ENCODE results near the gene ATXN10. TPM values are rescaled to one million over a fixed set of nuclear protein-coding genes. Genes with fewer than 3 reads are reported as not detected.
"Not testable (repeated sequence)": the region's sequence is repeated elsewhere in the genome, so short reads cannot be mapped to it uniquely, and the experiment has no call there.

The ATXN10 gene
- total and polyA plus RNA-seq, 4 experiments from 2014 or later = 61.8 to 102 (median 76.3) TPM

- H3K4me3 Mint-ChIP-seq; CTCF ChIA-PET (ENCODE audit: partially characterized antibody); H3K27me3 Mint-ChIP-seq; DNase-seq; H3K9me3 ChIP-seq (ENCODE audit: control insufficient read depth in 1 of 2, low read length in 2 of 2); H3K27me3 ChIP-seq (ENCODE audit: insufficient read depth, low read length); POLR2A ChIA-PET (ENCODE audit: partially characterized antibody); H3K4me3 ChIP-seq (ENCODE audit: low read length in 2 of 2); H3K27ac ChIP-seq (ENCODE audit: low read depth, low read length); H3K36me3 ChIP-seq (ENCODE audit: insufficient read depth, low read length); H3K4me1 Mint-ChIP-seq; intact Hi-C loops (cut with micrococcal nuclease); H3K4me1 ChIP-seq (ENCODE audit: insufficient read depth, low read length); H3K27ac Mint-ChIP-seq: not testable (repeated sequence)
- H3K9me3 Mint-ChIP-seq = peaks cover 3 to 42% (median 31%) of the 10 kb centered on the region in 8 donors
- peaks cover 59 to 85% of the 10 kb centered on the region in 2 donors for H3K36me3 Mint-ChIP-seq
Measured at GRCh38 chr22:45796009-45796408, 124.4 kb downstream of the ATXN10 start.

GRCh38 chr22:45799291-45799690 lies 127.7 kb downstream of the ATXN10 start:
- Histone ChIP-seq H3K27me3 (ENCODE audit: insufficient read depth, low read length) (no peaks in the 10 kb centered on the region), H3K36me3 (ENCODE audit: insufficient read depth, low read length) (no peaks in the 10 kb centered on the region), H3K4me1 (ENCODE audit: insufficient read depth, low read length) (no peaks in the 10 kb centered on the region), H3K9me3 (ENCODE audit: control insufficient read depth in 1 of 2, low read length in 2 of 2) (no peaks in the 10 kb centered on the region), H3K4me3 (ENCODE audit: low read length in 2 of 2) (no peak overlapping the region), H3K27ac (ENCODE audit: low read depth, low read length) (no peak overlapping the region)
- Mint-ChIP-seq H3K27ac (no peak overlapping the region), H3K36me3 (peaks cover 52 to 74% of the 10 kb centered on the region in 2 donors), H3K9me3 (peaks cover 3 to 31% (median 24%) of the 10 kb centered on the region in 8 donors), H3K4me1 (peaks cover 0 to 7% (median 2%) of the 10 kb centered on the region in 4 donors), H3K4me3 (no peak overlapping the region), H3K27me3 (no peaks in the 10 kb centered on the region)
- ChIA-PET CTCF (ENCODE audit: partially characterized antibody) (no interaction called here), POLR2A (ENCODE audit: partially characterized antibody) (no interaction called here)
- DNase-seq = no peak
- intact Hi-C loops (cut with micrococcal nuclease) = no loop called here

- CTCF ChIA-PET (ENCODE audit: partially characterized antibody) = no interaction called here
- POLR2A ChIA-PET (ENCODE audit: partially characterized antibody) = no interaction called here
- Mint-ChIP-seq H3K4me3 (no peak overlapping the region), H3K27ac (no peak overlapping the region), H3K9me3 (peaks cover under 1 to 5% (median 2%) of the 10 kb centered on the region in 8 donors), H3K27me3 (no peaks in the 10 kb centered on the region), H3K4me1 (peaks cover 0 to 10% (median 4%) of the 10 kb centered on the region in 4 donors), H3K36me3 (peaks cover 43 to 68% of the 10 kb centered on the region in 2 donors)
- DNase-seq = no peak
- intact Hi-C loops (cut with micrococcal nuclease) = no loop called here
- Histone ChIP-seq H3K36me3 (ENCODE audit: insufficient read depth, low read length) (no peaks in the 10 kb centered on the region), H3K27ac (ENCODE audit: low read depth, low read length) (no peak overlapping the region), H3K9me3 (ENCODE audit: control insufficient read depth in 1 of 2, low read length in 2 of 2) (no peaks in the 10 kb centered on the region), H3K4me3 (ENCODE audit: low read length in 2 of 2) (no peak overlapping the region), H3K27me3 (ENCODE audit: insufficient read depth, low read length) (no peaks in the 10 kb centered on the region), H3K4me1 (ENCODE audit: insufficient read depth, low read length) (no peaks in the 10 kb centered on the region)
Measured at GRCh38 chr22:45802054-45802453, 130.4 kb downstream of the ATXN10 start.

GRCh38 chr22:45804319-45804985 lies 132.8 kb downstream of the ATXN10 start:
- Mint-ChIP-seq H3K27me3 (no peaks in the 10 kb centered on the region), H3K36me3 (peaks cover 52 to 61% of the 10 kb centered on the region in 2 donors), H3K27ac (no peak overlapping the region), H3K4me1 (peaks cover 0 to 12% (median 4%) of the 10 kb centered on the region in 4 donors), H3K4me3 (no peak overlapping the region), H3K9me3 (peaks cover 0 to 2% (median 0%) of the 10 kb centered on the region in 8 donors)
- no peak overlapping the region for H3K27ac ChIP-seq (ENCODE audit: low read depth, low read length)
- intact Hi-C loops (cut with micrococcal nuclease) = no loop called here
- CTCF ChIA-PET (ENCODE audit: partially characterized antibody) = no interaction called here
- H3K4me3 ChIP-seq (ENCODE audit: low read length in 2 of 2) = no peak overlapping the region
- no peak for DNase-seq
- POLR2A ChIA-PET (ENCODE audit: partially characterized antibody) = no interaction called here
- no peaks in the 10 kb centered on the region for H3K9me3 ChIP-seq (ENCODE audit: control insufficient read depth in 1 of 2, low read length in 2 of 2)
- H3K36me3 ChIP-seq (ENCODE audit: insufficient read depth, low read length) = no peaks in the 10 kb centered on the region
- no peaks in the 10 kb centered on the region for H3K27me3 ChIP-seq (ENCODE audit: insufficient read depth, low read length)
- no peaks in the 10 kb centered on the region for H3K4me1 ChIP-seq (ENCODE audit: insufficient read depth, low read length)

- no peaks in the 10 kb centered on the region for H3K9me3 ChIP-seq (ENCODE audit: control insufficient read depth in 1 of 2, low read length in 2 of 2)
- H3K27me3 Mint-ChIP-seq = no peaks in the 10 kb centered on the region
- no peak overlapping the region for H3K4me3 Mint-ChIP-seq
- POLR2A ChIA-PET (ENCODE audit: partially characterized antibody) = no interaction called here
- no peak overlapping the region for H3K27ac ChIP-seq (ENCODE audit: low read depth, low read length)
- no peak overlapping the region for H3K4me3 ChIP-seq (ENCODE audit: low read length in 2 of 2)
- no peak overlapping the region for H3K27ac Mint-ChIP-seq
- peaks cover 52 to 58% of the 10 kb centered on the region in 2 donors for H3K36me3 Mint-ChIP-seq
- no peaks in the 10 kb centered on the region for H3K4me1 ChIP-seq (ENCODE audit: insufficient read depth, low read length)
- peaks cover 0 to 12% (median 4%) of the 10 kb centered on the region in 4 donors for H3K4me1 Mint-ChIP-seq
- no peaks in the 10 kb centered on the region for H3K36me3 ChIP-seq (ENCODE audit: insufficient read depth, low read length)
- CTCF ChIA-PET (ENCODE audit: partially characterized antibody) = no interaction called here
- H3K27me3 ChIP-seq (ENCODE audit: insufficient read depth, low read length) = no peaks in the 10 kb centered on the region
- intact Hi-C loops (cut with micrococcal nuclease) = no loop called here
- H3K9me3 Mint-ChIP-seq = peaks cover 0 to 2% (median 0%) of the 10 kb centered on the region in 8 donors
- DNase-seq = no peak
Measured at GRCh38 chr22:45804986-45805325, 133.3 kb downstream of the ATXN10 start.

GRCh38 chr22:45805413-45805812 lies 133.8 kb downstream of the ATXN10 start:
- H3K4me1 Mint-ChIP-seq = peaks cover 0 to 12% (median 6%) of the 10 kb centered on the region in 4 donors
- POLR2A ChIA-PET (ENCODE audit: partially characterized antibody) = no interaction called here
- no peaks in the 10 kb centered on the region for H3K4me1 ChIP-seq (ENCODE audit: insufficient read depth, low read length)
- H3K27me3 ChIP-seq (ENCODE audit: insufficient read depth, low read length) = no peaks in the 10 kb centered on the region
- H3K9me3 Mint-ChIP-seq = peaks cover 0 to 2% (median 0%) of the 10 kb centered on the region in 8 donors
- H3K27ac Mint-ChIP-seq = peak overlapping the region in 2 of 7 donors; percentile 24 to 70
- CTCF ChIA-PET (ENCODE audit: partially characterized antibody) = no interaction called here
- H3K9me3 ChIP-seq (ENCODE audit: control insufficient read depth in 1 of 2, low read length in 2 of 2) = no peaks in the 10 kb centered on the region
- H3K27ac ChIP-seq (ENCODE audit: low read depth, low read length) = no peak overlapping the region
- DNase-seq = no peak
- no peaks in the 10 kb centered on the region for H3K27me3 Mint-ChIP-seq
- H3K36me3 ChIP-seq (ENCODE audit: insufficient read depth, low read length) = no peaks in the 10 kb centered on the region
- no peak overlapping the region for H3K4me3 Mint-ChIP-seq
- H3K4me3 ChIP-seq (ENCODE audit: low read length in 2 of 2) = no peak overlapping the region
- H3K36me3 Mint-ChIP-seq = peaks cover 52 to 54% of the 10 kb centered on the region in 2 donors
- intact Hi-C loops (cut with micrococcal nuclease) = no loop called here

GRCh38 chr22:45807156-45807915 lies 135.7 kb downstream of the ATXN10 start:
- no peaks in the 10 kb centered on the region for H3K4me1 ChIP-seq (ENCODE audit: insufficient read depth, low read length)
- peaks cover 0 to 20% (median 9%) of the 10 kb centered on the region in 4 donors for H3K4me1 Mint-ChIP-seq
- intact Hi-C loops (cut with micrococcal nuclease) = no loop called here
- H3K27me3 Mint-ChIP-seq = no peaks in the 10 kb centered on the region
- H3K9me3 ChIP-seq (ENCODE audit: control insufficient read depth in 1 of 2, low read length in 2 of 2) = no peaks in the 10 kb centered on the region
- ChIA-PET CTCF (ENCODE audit: partially characterized antibody) (no interaction called here), POLR2A (ENCODE audit: partially characterized antibody) (no interaction called here)
- H3K4me3 Mint-ChIP-seq = no peak overlapping the region
- peaks cover 55 to 56% of the 10 kb centered on the region in 2 donors for H3K36me3 Mint-ChIP-seq
- no peak overlapping the region for H3K4me3 ChIP-seq (ENCODE audit: low read length in 2 of 2)
- H3K36me3 ChIP-seq (ENCODE audit: insufficient read depth, low read length) = no peaks in the 10 kb centered on the region
- DNase-seq = no peak
- H3K27ac ChIP-seq (ENCODE audit: low read depth, low read length) = no peak overlapping the region
- H3K27ac Mint-ChIP-seq = no peak overlapping the region
- H3K27me3 ChIP-seq (ENCODE audit: insufficient read depth, low read length) = no peaks in the 10 kb centered on the region
- peaks cover 0 to 2% (median 0%) of the 10 kb centered on the region in 8 donors for H3K9me3 Mint-ChIP-seq

Measured in CD4-positive, alpha-beta memory T cell (primary cell).